ENCODE results near the gene KCNAB1. TPM values are rescaled to one million over a fixed set of nuclear protein-coding genes. Genes with fewer than 3 reads are reported as not detected.

The KCNAB1 gene
- total and polyA plus RNA-seq, 2 donors (not counting 3 experiments of a cell fraction or from before 2014, with no cell fraction given) = 0.21 TPM; not detected in 1

DNA sequence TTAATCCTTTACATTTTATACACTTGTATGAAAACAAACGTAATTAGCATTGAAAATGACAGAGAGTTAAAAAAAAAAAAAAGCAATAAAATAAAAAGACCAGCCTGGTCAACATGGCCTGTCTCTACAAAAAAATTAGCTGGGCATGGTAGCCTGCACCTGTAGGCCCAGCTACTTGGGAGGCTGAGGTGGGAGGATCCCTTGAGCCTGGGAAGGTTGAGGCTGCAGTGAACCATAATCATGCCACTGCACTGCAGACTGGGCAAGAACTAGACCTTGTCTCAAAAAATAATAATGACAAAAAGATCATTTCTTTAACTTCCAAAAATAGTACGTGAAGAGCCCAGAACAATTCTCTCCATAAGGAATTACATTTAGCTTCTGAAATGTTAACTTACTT lies 432.6 kb downstream of the KCNAB1 start:
- BruUV-seq (replicated peaks) = no TSS peak
- Histone ChIP-seq H3K27me3 (ENCODE audit: control insufficient read depth in 2 of 2, insufficient read depth in 2 of 2, low read length in 2 of 2) (no peaks in the 10 kb centered on the region), H3K9me1 (replicated peaks; ENCODE audit: control insufficient read depth, extremely low read depth, insufficient read depth, low read length) (no peaks in the 10 kb centered on the region), H3K36me3 (ENCODE audit: control insufficient read depth in 2 of 2, extremely low read depth in 1 of 2, insufficient read depth in 2 of 2, low read length in 2 of 2) (peaks cover 0 to 13% of the 10 kb centered on the region in 2 experiments), H3K4me1 (ENCODE audit: control insufficient read depth, extremely low read depth, insufficient read depth, low read length) (peaks cover 59% of the 10 kb centered on the region), H3K9me3 (replicated peaks; ENCODE audit: control insufficient read depth, insufficient read depth, low read length) (no peaks in the 10 kb centered on the region), H3K9ac (replicated peaks; ENCODE audit: extremely low read depth, insufficient read depth, low read length) (peak overlapping the region; percentile 97), H3K4me2 (ENCODE audit: insufficient read depth, low read length) (peak overlapping the region; percentile 62), H4K20me1 (replicated peaks; ENCODE audit: control insufficient read depth, extremely low read depth, insufficient read depth, low read length) (peaks cover 8% of the 10 kb centered on the region), H3K79me2 (ENCODE audit: control insufficient read depth, insufficient read depth, low read length) (peaks cover 70% of the 10 kb centered on the region), H3K4me3 (replicated peaks in 1 of 3; ENCODE audit: insufficient read depth in 1 of 3, low read depth in 1 of 3, low read length in 3 of 3) (peak overlapping the region; percentile 0 to 97 (median 8)), H2AFZ (ENCODE audit: low read depth, low read length) (no peak overlapping the region), H3K27ac (ENCODE audit: insufficient read depth, low read depth, low read length) (peak overlapping the region; percentile 87)
- FAIRE-seq (no peak), DNase-seq (ENCODE audit: low read depth, low spot score) (no peak)
- dilution Hi-C loops (cut with MboI; ENCODE audit: extremely low pct_ligation_motif_present, low sequenced_read_pairs) = no loop called here
- ChIA-PET CTCF (interaction anchor here (0.8 to 3.7 kb wide), 2 partner anchors 12 to 121 kb away, joined by 3 to 31 read pairs; partner anchors contain the start of gene TIPARP), POLR2A (interaction anchor here (0.6 kb wide), 1 partner anchor 121 kb away, joined by 3 read pairs; the partner anchor contains the start of gene TIPARP)
- no peak for TF ChIP-seq FOS (IDR thresholded peaks at IDR 0.05; ENCODE audit: borderline replicate concordance, insufficient read depth, low read length)
- no peak for TF ChIP-seq POLR2A (IDR thresholded peaks at IDR 0.05; ENCODE audit: low read depth, low read length)
- no peak for TF ChIP-seq JUN (IDR thresholded peaks at IDR 0.05; ENCODE audit: borderline replicate concordance, insufficient read depth, insufficient read length, low read depth)
- TF ChIP-seq MYC (IDR thresholded peaks at IDR 0.05; ENCODE audit: low read depth, low read length) = no peak
- no peak for TF ChIP-seq POLR2AphosphoS5 (IDR thresholded peaks at IDR 0.05; ENCODE audit: insufficient read depth, low read depth, low read length)
- TF ChIP-seq, protein P1, sequence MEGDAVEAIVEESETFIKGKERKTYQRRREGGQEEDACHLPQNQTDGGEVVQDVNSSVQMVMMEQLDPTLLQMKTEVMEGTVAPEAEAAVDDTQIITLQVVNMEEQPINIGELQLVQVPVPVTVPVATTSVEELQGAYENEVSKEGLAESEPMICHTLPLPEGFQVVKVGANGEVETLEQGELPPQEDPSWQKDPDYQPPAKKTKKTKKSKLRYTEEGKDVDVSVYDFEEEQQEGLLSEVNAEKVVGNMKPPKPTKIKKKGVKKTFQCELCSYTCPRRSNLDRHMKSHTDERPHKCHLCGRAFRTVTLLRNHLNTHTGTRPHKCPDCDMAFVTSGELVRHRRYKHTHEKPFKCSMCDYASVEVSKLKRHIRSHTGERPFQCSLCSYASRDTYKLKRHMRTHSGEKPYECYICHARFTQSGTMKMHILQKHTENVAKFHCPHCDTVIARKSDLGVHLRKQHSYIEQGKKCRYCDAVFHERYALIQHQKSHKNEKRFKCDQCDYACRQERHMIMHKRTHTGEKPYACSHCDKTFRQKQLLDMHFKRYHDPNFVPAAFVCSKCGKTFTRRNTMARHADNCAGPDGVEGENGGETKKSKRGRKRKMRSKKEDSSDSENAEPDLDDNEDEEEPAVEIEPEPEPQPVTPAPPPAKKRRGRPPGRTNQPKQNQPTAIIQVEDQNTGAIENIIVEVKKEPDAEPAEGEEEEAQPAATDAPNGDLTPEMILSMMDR (IDR thresholded peaks at IDR 0.05; ENCODE audit: extremely low read depth in 1 of 2, insufficient read depth in 1 of 2, low read depth in 1 of 2, low read length in 2 of 2) = no peak
- no peak for TF ChIP-seq EZH2 (IDR thresholded peaks at IDR 0.05; ENCODE audit: borderline replicate concordance, low read depth, low read length, severe bottlenecking)
- intact Hi-C loops (cut with micrococcal nuclease) = loop anchor here (1.0 to 5.0 kb wide), 2 partner anchors 230 to 979 kb away; no protein-coding TSS in a partner anchor

Data from endothelial cell of umbilical vein (primary cell).